Breast epithelium (tissue), 3 donors: ENCODE measurements around the gene TANGO2.

ENCODE experiments used
- POLR2A ChIP-seq: fragments of 450-650 bp; IDR thresholded peaks from one replicate; pipeline ENCODE4 v1.6.1; 2016; ENCODE audit warnings: antibody characterized with exemption, mild to moderate bottlenecking, moderate library complexity
- POLR2AphosphoS5 ChIP-seq, 3 donors: sonication (generic); formaldehyde crosslinking; IDR thresholded peaks; one replicate each; pipeline ENCODE4 v1.6.1; 2017; ENCODE audit warnings: antibody characterized with exemption in 3 of 3
- TF ChIP-seq, protein P1 (sequence below), 3 donors: fragments of 450-650 bp; IDR thresholded peaks; one replicate each; pipeline ENCODE4 v1.5.1; 2016 to 2017; ENCODE audit warnings: antibody characterized with exemption in 3 of 3, mild to moderate bottlenecking in 3 of 3, moderate library complexity in 3 of 3

- TF ChIP-seq POLR2A (no peak), POLR2AphosphoS5 (IDR thresholded peaks at IDR 0.05) (no peak)
- TF ChIP-seq, protein P1, sequence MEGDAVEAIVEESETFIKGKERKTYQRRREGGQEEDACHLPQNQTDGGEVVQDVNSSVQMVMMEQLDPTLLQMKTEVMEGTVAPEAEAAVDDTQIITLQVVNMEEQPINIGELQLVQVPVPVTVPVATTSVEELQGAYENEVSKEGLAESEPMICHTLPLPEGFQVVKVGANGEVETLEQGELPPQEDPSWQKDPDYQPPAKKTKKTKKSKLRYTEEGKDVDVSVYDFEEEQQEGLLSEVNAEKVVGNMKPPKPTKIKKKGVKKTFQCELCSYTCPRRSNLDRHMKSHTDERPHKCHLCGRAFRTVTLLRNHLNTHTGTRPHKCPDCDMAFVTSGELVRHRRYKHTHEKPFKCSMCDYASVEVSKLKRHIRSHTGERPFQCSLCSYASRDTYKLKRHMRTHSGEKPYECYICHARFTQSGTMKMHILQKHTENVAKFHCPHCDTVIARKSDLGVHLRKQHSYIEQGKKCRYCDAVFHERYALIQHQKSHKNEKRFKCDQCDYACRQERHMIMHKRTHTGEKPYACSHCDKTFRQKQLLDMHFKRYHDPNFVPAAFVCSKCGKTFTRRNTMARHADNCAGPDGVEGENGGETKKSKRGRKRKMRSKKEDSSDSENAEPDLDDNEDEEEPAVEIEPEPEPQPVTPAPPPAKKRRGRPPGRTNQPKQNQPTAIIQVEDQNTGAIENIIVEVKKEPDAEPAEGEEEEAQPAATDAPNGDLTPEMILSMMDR (IDR thresholded peaks at IDR 0.05) = no peak
Measured at GRCh38 chr22:20056696-20057386, 35.9 kb downstream of the TANGO2 start.
